ENCODE results near the gene KRTAP3-3.

The KRTAP3-3 gene

DNA sequence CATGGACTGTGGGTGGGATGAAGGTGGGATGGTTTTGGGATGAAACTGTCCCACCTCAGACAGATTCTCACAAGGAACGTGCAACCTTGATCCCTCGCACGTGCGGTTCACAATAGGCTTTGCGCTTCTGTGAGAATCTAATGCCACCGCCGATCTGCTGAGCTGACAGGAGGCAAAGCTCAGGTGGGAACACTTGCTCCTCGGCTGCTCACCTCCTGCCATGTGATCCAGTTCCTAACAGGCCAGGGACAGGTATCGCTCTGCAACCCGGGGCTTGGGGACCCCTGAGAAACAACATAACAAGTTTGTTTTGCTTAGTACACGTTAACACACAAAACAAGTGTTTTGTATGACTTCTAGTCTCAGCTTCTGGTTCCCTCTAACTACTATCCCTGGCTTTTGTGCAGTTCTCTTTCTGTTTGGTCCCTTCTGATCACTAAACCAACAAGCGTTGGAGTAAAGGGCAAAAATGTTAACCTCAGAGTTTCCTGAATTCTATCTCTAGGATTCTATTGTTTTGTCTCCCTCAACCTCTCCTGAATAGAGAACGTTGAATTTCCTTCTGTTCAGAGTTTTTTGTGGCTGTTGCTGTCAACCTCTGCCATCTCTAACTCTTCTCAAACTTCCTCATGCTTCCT is 22.7 kb upstream of the KRTAP3-3 start:
- no peak for ATAC-seq (replicated peaks; ENCODE audit: extremely low read depth, poor library complexity, severe bottlenecking)
- Mint-ChIP-seq H3K9me3 (no peaks in the 10 kb centered on the region), H3K36me3 (ENCODE audit: insufficient read depth) (no peaks in the 10 kb centered on the region), H3K27ac (ENCODE audit: low read depth) (no peak overlapping the region), H3K27me3 (peaks cover 26% of the 10 kb centered on the region), H3K4me3 (no peak overlapping the region), H3K4me1 (no peaks in the 10 kb centered on the region)
- no peak for DNase-seq (ENCODE audit: low spot score in 2 of 2)

DNA sequence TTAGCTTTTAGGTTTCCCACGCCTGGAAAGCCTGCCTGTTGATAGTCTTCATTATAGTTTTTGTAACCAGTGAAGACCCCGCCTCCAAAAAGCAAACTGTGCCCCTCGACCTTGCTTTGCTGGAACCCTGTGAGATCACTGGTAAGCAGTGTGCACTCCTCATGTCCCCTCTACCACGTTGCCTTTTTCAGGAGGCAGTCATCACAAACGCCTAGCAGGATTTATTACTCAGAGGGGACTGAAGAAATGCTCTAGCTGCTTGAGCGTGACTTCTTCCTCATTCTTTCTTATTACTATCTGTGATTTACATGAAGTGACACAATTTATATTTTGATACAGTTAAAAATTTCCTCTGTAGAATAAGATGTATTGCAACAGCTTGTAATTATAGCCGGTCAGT is 21.5 kb upstream of the KRTAP3-3 start:
- Mint-ChIP-seq H3K9me3 (no peaks in the 10 kb centered on the region), H3K4me3 (no peak overlapping the region), H3K4me1 (no peaks in the 10 kb centered on the region), H3K27ac (ENCODE audit: low read depth) (no peak overlapping the region), H3K27me3 (peaks cover 26% of the 10 kb centered on the region), H3K36me3 (ENCODE audit: insufficient read depth) (no peaks in the 10 kb centered on the region)
- DNase-seq (ENCODE audit: low spot score in 2 of 2) = no peak
- ATAC-seq (replicated peaks; ENCODE audit: extremely low read depth, poor library complexity, severe bottlenecking) = no peak

DNA sequence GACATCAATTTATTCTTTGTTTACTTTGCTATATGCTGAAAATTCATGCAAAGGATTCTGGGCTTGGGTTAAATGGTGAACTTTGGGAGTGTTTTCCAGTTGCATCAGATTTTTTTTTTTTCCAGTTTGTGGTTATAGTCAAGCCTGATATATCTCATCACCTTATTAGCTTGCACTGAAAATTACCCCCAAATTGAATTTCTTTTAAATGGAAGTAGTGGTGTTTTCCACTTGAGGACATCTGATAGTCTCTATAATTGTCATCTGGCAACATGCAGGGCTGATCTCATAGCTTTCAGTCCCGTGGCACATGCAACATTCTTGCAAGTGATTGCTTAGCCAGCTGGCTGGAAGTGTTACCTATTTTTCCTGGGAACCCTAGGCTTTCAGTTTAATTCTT is 19.6 kb upstream of the KRTAP3-3 start:
- Mint-ChIP-seq H3K27ac (ENCODE audit: low read depth) (no peak overlapping the region), H3K27me3 (peaks cover 26% of the 10 kb centered on the region), H3K36me3 (ENCODE audit: insufficient read depth) (no peaks in the 10 kb centered on the region), H3K9me3 (no peaks in the 10 kb centered on the region), H3K4me3 (no peak overlapping the region), H3K4me1 (no peaks in the 10 kb centered on the region)
- ATAC-seq (replicated peaks; ENCODE audit: extremely low read depth, poor library complexity, severe bottlenecking) (no peak), DNase-seq (ENCODE audit: low spot score in 2 of 2) (no peak)

DNA sequence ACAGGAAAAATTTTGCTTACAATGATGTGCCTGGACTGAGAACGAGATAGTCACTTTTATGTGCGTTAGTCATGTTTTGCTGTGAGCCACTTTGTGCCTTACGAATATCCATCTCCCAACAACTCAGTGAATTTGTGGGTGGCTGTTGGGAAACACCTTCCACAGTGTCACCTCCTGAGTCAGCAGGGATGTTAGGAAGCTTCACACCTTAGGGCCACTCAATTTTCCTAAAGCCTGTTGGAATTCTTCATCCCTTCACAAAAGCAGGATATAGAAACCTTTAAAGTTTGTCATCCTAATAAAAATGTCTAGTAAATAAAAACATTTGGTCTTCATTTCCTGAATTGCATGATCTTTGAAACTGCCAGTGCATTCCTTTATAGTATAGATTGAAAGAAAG is 19.2 kb upstream of the KRTAP3-3 start:
- Mint-ChIP-seq H3K27me3 (peaks cover 26% of the 10 kb centered on the region), H3K9me3 (no peaks in the 10 kb centered on the region), H3K36me3 (ENCODE audit: insufficient read depth) (no peaks in the 10 kb centered on the region), H3K27ac (ENCODE audit: low read depth) (no peak overlapping the region), H3K4me1 (no peaks in the 10 kb centered on the region), H3K4me3 (no peak overlapping the region)
- ATAC-seq (replicated peaks; ENCODE audit: extremely low read depth, poor library complexity, severe bottlenecking) = no peak
- DNase-seq (ENCODE audit: low spot score in 2 of 2) = no peak

DNA sequence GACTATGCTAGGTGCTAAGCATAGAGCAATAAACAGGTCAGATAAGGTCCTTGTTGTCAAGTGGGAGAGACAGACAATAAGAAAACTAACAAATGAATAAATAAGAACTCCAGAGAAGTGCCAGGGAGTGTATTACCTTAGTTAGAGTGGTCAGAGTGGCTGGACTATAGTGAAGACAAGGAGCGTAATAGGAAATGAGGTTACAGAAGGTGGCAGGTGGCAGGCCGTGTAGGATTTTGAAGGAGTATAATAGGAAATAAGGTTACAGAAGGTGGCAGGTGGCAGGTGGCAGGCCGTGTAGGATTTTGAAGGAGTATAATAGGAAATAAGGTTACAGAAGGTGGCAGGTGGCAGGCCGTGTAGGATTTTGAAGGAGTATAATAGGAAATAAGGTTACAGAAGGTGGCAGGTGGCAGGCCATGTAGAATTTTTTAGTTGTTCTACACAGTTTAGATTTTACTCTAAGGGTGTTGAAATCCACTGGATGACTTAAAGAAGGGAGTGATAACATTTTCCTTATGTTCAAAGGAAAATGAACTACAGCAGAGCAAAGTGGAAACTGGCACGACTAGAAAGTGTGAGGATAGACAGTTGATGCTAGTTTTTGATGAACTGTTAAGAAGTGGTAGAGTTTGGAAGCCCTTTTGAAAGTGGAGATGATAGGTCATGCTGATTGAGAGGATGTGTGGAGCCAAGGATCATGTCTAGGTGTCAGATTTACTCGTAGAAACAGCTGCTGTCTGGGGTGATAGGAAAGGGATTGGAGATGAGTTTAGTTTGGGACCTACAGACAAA is 18.6 kb upstream of the KRTAP3-3 start:
- no peak for ATAC-seq (replicated peaks; ENCODE audit: extremely low read depth, poor library complexity, severe bottlenecking)

DNA sequence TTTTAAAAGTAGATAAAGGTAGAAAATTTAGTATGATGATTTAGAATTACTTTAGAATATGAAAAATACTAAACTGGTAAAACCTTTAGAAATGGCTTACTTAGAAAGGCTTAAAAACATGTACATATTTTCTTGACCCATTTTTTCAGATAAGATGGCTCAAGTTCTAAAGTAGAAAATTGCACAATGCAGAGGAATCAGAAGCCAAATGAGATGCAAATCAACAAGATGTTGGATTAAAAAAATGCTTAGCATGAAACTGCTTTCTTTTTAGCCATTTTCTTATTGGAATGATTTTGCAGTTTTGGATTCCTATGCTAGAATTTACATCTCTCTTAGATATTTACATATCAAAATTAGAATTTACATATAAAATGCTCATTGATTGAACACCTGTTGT is 16.5 kb upstream of the KRTAP3-3 start:
- H3K27ac Mint-ChIP-seq (ENCODE audit: low read depth) = no peak overlapping the region
- no peaks in the 10 kb centered on the region for H3K4me1 Mint-ChIP-seq
- peaks cover 8% of the 10 kb centered on the region for H3K27me3 Mint-ChIP-seq
- H3K36me3 Mint-ChIP-seq (ENCODE audit: insufficient read depth) = no peaks in the 10 kb centered on the region
- DNase-seq (ENCODE audit: low spot score in 2 of 2) = no peak
- no peak for ATAC-seq (replicated peaks; ENCODE audit: extremely low read depth, poor library complexity, severe bottlenecking)
- H3K4me3 Mint-ChIP-seq = no peak overlapping the region
- H3K9me3 Mint-ChIP-seq = no peaks in the 10 kb centered on the region

More for the DNA sequence above, 18.6 kb upstream of the KRTAP3-3 start:
- DNase-seq (ENCODE audit: low spot score in 2 of 2) = no peak
- Mint-ChIP-seq H3K36me3 (ENCODE audit: insufficient read depth) (no peaks in the 10 kb centered on the region), H3K9me3 (no peaks in the 10 kb centered on the region), H3K27me3 (peaks cover 24% of the 10 kb centered on the region), H3K4me3 (no peak overlapping the region), H3K4me1 (no peaks in the 10 kb centered on the region), H3K27ac (ENCODE audit: low read depth) (no peak overlapping the region)

DNA sequence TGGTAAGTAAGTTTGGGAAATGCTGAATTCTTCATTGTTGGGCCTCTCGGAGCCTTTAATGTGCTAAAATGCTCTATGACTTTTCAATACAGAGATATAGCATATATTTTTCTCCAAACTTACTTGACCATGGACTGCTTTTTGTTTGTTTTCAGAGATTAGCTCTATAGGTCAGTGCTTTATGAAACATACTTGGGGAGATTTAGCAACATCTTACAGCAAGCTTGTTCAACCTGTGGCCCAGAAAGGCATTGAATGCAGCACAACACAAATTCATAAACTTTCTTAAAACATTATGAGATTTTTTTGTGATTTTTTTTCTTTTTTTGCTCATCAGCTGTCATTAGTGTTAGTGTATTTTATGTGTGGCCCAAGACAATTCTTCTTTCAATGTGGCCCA is 16.0 kb upstream of the KRTAP3-3 start:
- ATAC-seq (replicated peaks; ENCODE audit: extremely low read depth, poor library complexity, severe bottlenecking) = no peak
- Mint-ChIP-seq H3K9me3 (no peaks in the 10 kb centered on the region), H3K27ac (ENCODE audit: low read depth) (no peak overlapping the region), H3K4me3 (no peak overlapping the region), H3K4me1 (no peaks in the 10 kb centered on the region), H3K27me3 (peaks cover 3% of the 10 kb centered on the region), H3K36me3 (ENCODE audit: insufficient read depth) (no peaks in the 10 kb centered on the region)
- no peak for DNase-seq (ENCODE audit: low spot score in 2 of 2)

DNA sequence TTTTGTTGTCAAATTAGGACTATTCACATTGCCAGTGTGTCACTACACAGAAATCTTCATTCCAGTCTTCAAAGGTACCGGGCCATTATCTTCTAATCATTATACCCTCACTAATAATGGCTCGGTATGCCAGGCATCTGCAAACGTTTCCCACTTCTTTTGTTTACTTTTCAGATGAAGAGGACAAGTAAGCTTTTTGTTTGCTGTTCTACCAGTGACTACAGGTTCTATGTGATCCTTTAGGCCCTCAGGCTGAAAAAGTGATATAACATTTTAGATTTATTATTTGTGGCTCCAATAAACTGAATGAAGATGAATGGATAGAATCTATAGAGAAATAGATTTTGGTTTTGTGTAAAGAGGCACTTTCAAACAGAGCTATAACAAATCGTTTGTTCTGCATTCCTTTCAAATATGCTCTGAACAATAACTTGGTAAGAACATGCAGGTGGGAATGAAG is 15.4 kb upstream of the KRTAP3-3 start:
- H3K9me3 Mint-ChIP-seq = no peaks in the 10 kb centered on the region
- no peak overlapping the region for H3K4me3 Mint-ChIP-seq
- ATAC-seq (replicated peaks; ENCODE audit: extremely low read depth, poor library complexity, severe bottlenecking) (no peak), DNase-seq (ENCODE audit: low spot score in 2 of 2) (no peak)
- no peaks in the 10 kb centered on the region for H3K36me3 Mint-ChIP-seq (ENCODE audit: insufficient read depth)
- H3K27me3 Mint-ChIP-seq = peaks cover 6% of the 10 kb centered on the region
- no peaks in the 10 kb centered on the region for H3K4me1 Mint-ChIP-seq
- no peak overlapping the region for H3K27ac Mint-ChIP-seq (ENCODE audit: low read depth)

DNA sequence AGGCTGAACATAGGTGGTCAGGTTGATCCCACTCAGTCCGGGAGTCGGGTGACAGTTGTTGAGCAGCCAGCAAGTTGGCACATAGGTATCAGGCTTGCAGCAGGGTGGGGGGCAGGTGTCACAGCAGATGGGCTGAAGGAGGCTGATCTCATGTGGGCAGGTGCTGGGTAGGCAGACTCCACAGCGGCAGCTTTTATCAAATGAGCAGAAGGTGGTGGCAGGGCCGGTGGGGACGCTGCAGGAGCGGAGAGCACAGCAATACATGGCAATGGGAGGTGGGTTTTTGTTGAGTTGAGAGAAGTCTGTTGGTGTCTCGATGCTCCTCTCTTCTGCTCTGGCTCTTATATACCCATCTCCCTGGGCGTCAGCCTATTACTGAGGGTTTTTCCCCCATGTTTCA is 14.8 kb upstream of the KRTAP3-3 start, which contains the start of gene KRTAP3-1:
Gene KRTAP3-1, minus strand, starts transcription at position 318 of the 400 bp plus-strand sequence. Its CDS starts 54 bp downstream, at position 264.
- Mint-ChIP-seq H3K4me1 (no peaks in the 10 kb centered on the region), H3K9me3 (no peaks in the 10 kb centered on the region), H3K27ac (ENCODE audit: low read depth) (no peak within 1 kb of the TSS), H3K4me3 (no peak within 1 kb of the TSS), H3K27me3 (peaks cover 11% of the 10 kb centered on the region), H3K36me3 (ENCODE audit: insufficient read depth) (no peaks in the 10 kb centered on the region)
- ATAC-seq (replicated peaks; ENCODE audit: extremely low read depth, poor library complexity, severe bottlenecking) = no peak
- DNase-seq (ENCODE audit: low spot score in 2 of 2) = no peak

DNA sequence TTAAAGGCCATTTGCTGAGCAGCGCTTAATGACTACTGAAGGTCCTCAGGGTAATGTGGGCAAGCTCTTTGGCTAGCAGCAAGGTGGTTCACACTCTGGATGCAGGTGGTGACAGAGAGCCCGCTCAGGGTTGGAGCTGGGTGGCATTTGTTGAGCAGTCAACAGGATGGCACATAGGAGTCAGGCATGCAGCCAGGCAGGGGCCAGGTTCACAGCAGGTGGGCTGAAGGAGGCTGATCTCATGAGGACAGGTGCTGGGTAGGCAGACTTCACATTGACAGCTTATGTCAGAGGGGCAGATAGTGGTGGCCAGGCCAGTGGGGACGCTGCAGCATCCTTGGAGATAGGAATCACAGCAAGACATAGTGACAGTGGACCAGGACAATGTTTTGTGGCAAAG is 10.4 kb upstream of the KRTAP3-3 start:
- ATAC-seq (replicated peaks; ENCODE audit: extremely low read depth, poor library complexity, severe bottlenecking) (no peak), DNase-seq (ENCODE audit: low spot score in 2 of 2) (no peak)
- Mint-ChIP-seq H3K4me3 (no peak overlapping the region), H3K27ac (ENCODE audit: low read depth) (no peak overlapping the region), H3K9me3 (no peaks in the 10 kb centered on the region), H3K36me3 (ENCODE audit: insufficient read depth) (no peaks in the 10 kb centered on the region), H3K4me1 (no peaks in the 10 kb centered on the region), H3K27me3 (peaks cover 55% of the 10 kb centered on the region)

DNA sequence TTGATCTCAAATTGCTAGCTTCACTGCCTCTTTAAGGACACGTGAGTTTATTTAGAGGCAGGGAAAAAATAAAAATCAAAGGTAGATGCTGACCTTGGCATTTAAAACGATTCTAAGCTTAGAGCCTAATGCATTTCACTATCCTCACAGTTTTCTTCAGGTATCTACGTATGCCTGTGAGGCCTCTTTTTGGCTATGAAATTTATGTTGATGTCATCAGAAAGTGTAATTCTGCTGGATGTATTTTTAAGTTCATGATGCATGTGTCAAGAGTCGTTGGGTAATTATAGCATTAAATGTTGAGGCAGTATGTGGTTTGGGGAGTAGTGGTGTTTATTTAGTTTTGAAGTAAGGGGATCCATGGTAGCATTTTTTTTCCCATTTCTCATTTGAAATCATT is 10.0 kb upstream of the KRTAP3-3 start:
- Mint-ChIP-seq H3K36me3 (ENCODE audit: insufficient read depth) (no peaks in the 10 kb centered on the region), H3K27ac (ENCODE audit: low read depth) (no peak overlapping the region), H3K27me3 (peaks cover 60% of the 10 kb centered on the region), H3K9me3 (no peaks in the 10 kb centered on the region), H3K4me3 (no peak overlapping the region), H3K4me1 (no peaks in the 10 kb centered on the region)
- DNase-seq (ENCODE audit: low spot score in 2 of 2) (no peak), ATAC-seq (replicated peaks; ENCODE audit: extremely low read depth, poor library complexity, severe bottlenecking) (no peak)

DNA sequence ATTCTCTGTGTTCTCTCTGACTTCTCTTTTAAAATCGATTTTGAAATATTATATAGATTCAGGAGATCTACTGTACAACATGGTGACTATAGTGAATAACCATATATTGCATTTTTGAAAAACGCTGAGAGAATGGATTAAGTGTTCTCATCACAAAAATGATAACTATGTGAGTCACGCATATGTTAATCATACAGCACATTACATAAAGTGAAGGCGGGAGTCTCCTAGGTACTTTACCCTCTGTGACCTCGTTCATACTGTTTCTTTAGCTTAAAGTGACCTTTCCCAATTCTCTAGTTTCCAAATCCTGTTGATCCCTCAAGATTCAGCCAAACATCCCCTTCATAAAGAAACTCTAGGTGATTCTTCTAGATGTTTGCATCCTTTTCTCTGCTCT is 8.8 kb upstream of the KRTAP3-3 start:
- Mint-ChIP-seq H3K36me3 (ENCODE audit: insufficient read depth) (no peaks in the 10 kb centered on the region), H3K9me3 (no peaks in the 10 kb centered on the region), H3K4me3 (no peak overlapping the region), H3K27ac (ENCODE audit: low read depth) (no peak overlapping the region), H3K4me1 (no peaks in the 10 kb centered on the region), H3K27me3 (peaks cover 71% of the 10 kb centered on the region)
- ATAC-seq (replicated peaks; ENCODE audit: extremely low read depth, poor library complexity, severe bottlenecking) = no peak
- DNase-seq (ENCODE audit: low spot score in 2 of 2) = no peak

DNA sequence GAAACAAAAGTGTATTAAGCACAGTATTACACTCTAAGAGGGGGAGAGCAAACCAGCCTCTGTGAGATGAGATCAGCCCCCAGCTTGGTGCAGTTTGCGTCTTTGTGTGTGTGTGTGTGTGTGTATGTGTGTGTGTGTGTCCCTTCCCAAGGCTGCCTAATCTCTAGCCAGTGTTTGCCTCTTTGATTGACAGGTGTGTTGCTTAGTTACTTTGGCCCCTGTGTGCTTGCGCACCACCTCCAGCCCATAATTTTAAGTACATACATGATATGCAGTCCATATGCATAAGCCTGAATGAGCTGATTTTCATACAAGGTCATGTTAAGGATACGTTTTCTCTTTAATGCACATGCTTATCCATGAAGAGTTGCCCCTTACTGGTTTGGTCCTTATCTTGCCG is 7.8 kb upstream of the KRTAP3-3 start:
- no peak for DNase-seq (ENCODE audit: low spot score in 2 of 2)
- no peak overlapping the region for H3K27ac Mint-ChIP-seq (ENCODE audit: low read depth)
- no peaks in the 10 kb centered on the region for H3K4me1 Mint-ChIP-seq
- no peaks in the 10 kb centered on the region for H3K36me3 Mint-ChIP-seq (ENCODE audit: insufficient read depth)
- ATAC-seq (replicated peaks; ENCODE audit: extremely low read depth, poor library complexity, severe bottlenecking) = no peak
- peaks cover 81% of the 10 kb centered on the region for H3K27me3 Mint-ChIP-seq
- H3K9me3 Mint-ChIP-seq = no peaks in the 10 kb centered on the region
- H3K4me3 Mint-ChIP-seq = no peak overlapping the region
